Vagina (tissue), 2 donors: ENCODE results near the gene POFUT1. TPM values are rescaled to one million over a fixed set of nuclear protein-coding genes. Genes with fewer than 3 reads are reported as not detected.

Experiments
- DNase-seq, 2 donors: peaks; one replicate each; pipeline ENCODE4 v3.0.0-alpha.2; 2017; ENCODE audit errors: extremely low spot score in 2 of 2
- H3K27ac ChIP-seq: fragments of 200-600 bp; sonication (generic); one replicate; pipeline ENCODE4 v1.5.1; 2019
- H3K27me3 ChIP-seq: fragments of 200-600 bp; sonication (generic); one replicate; pipeline ENCODE4 v1.5.1; 2019
- H3K36me3 ChIP-seq, 2 donors: fragments of 200-600 bp; sonication (generic); one replicate each; pipeline ENCODE4 v1.5.1; 2017 to 2019
- H3K4me1 ChIP-seq: fragments of 200-600 bp; sonication (generic); one replicate; pipeline ENCODE4 v1.5.1; 2019
- H3K4me3 ChIP-seq, 2 donors: fragments of 200-600 bp; sonication (generic); 1 replicate in 1 of 2; 2 replicates in 1 of 2; pipeline ENCODE4 v1.5.1; 2016 to 2019
- H3K9me3 ChIP-seq: fragments of 200-600 bp; sonication (generic); one replicate; pipeline ENCODE4 v1.5.1; 2019
- CTCF ChIP-seq, 3 experiments: fragments of 450-650 bp in 2 of 3; fragments of 200-600 bp in 1 of 3; sonication (generic) in 1 of 3; IDR thresholded peaks; one replicate each; pipeline ENCODE4 v1.5.1; 2017 to 2019; ENCODE audit warnings: antibody characterized with exemption in 3 of 3, mild to moderate bottlenecking in 2 of 3, moderate library complexity in 2 of 3
- POLR2A ChIP-seq, 2 donors: fragments of 450-650 bp; IDR thresholded peaks; one replicate each; pipeline ENCODE4 v1.6.1; 2017; ENCODE audit warnings: antibody characterized with exemption in 2 of 2, mild to moderate bottlenecking in 2 of 2, moderate library complexity in 2 of 2
- POLR2AphosphoS5 ChIP-seq, 2 donors: sonication (generic); formaldehyde crosslinking; IDR thresholded peaks; one replicate each; pipeline ENCODE4 v1.9.0; 2017; ENCODE audit warnings: antibody characterized with exemption in 2 of 2, mild to moderate bottlenecking in 2 of 2, low read depth in 1 of 2; ENCODE audit not compliant: insufficient read depth in 1 of 2
- intact Hi-C: fragments of 100-400 bp; cut with DNase I; formaldehyde crosslinking; loops from one replicate; pipeline ENCODE4 v1.15.1; 2023
- total RNA-seq: library from RNA; depleted of rRNA; stranded (reverse); fragments of >200 nt; gene quantifications from one replicate; pipeline ENCODE4 v1.2.3, GENCODE V29; 2016

Gene POFUT1
- total RNA-seq, 1 donor from 2014 or later: 27.7 TPM

- TF ChIP-seq POLR2AphosphoS5 (IDR thresholded peaks at IDR 0.05; ENCODE audit: insufficient read depth in 1 of 2, low read depth in 1 of 2) (no peak), POLR2A (IDR thresholded peaks at IDR 0.05) (no peak), CTCF (IDR thresholded peaks at IDR 0.05) (no peak)
- intact Hi-C loops: loop anchor here (10.0 kb wide), 1 partner anchor 248 kb away; no protein-coding TSS in a partner anchor
- H3K9me3 ChIP-seq: no peaks in the 10 kb centered on the region
- DNase-seq: no peak
- H3K4me3 ChIP-seq: no peak overlapping the region
- H3K27me3 ChIP-seq: no peaks in the 10 kb centered on the region
- no peak overlapping the region for H3K27ac ChIP-seq
- H3K36me3 ChIP-seq: peaks cover 0 to 22% of the 10 kb centered on the region in 2 donors
- no peaks in the 10 kb centered on the region for H3K4me1 ChIP-seq
These were observed 8.8 kb downstream of the POFUT1 start for GRCh38 chr20:32216179-32217142.

- no peaks in the 10 kb centered on the region for H3K27me3 ChIP-seq
- no peaks in the 10 kb centered on the region for H3K4me1 ChIP-seq
- H3K36me3 ChIP-seq: peaks cover 0 to 40% of the 10 kb centered on the region in 2 donors
- no peak overlapping the region for H3K4me3 ChIP-seq
- H3K9me3 ChIP-seq: no peaks in the 10 kb centered on the region
- no peak for DNase-seq
- H3K27ac ChIP-seq: no peak overlapping the region
- no peak for TF ChIP-seq POLR2A (IDR thresholded peaks at IDR 0.05)
- TF ChIP-seq POLR2AphosphoS5 (IDR thresholded peaks at IDR 0.05; ENCODE audit: insufficient read depth in 1 of 2, low read depth in 1 of 2): no peak
- TF ChIP-seq CTCF (IDR thresholded peaks at IDR 0.05): no peak
- intact Hi-C loops: loop anchor here (10.0 kb wide), 1 partner anchor 246 kb away; no protein-coding TSS in a partner anchor
These were observed 10.6 kb downstream of the POFUT1 start for GRCh38 chr20:32218156-32218900.

GRCh38 chr20:32224463-32224862 lies 16.8 kb downstream of the POFUT1 start:
- DNase-seq: no peak
- TF ChIP-seq POLR2A (IDR thresholded peaks at IDR 0.05): no peak
- no peak for TF ChIP-seq POLR2AphosphoS5 (IDR thresholded peaks at IDR 0.05; ENCODE audit: insufficient read depth in 1 of 2, low read depth in 1 of 2)
- no peak for TF ChIP-seq CTCF (IDR thresholded peaks at IDR 0.05)
- Histone ChIP-seq H3K4me1 (peaks cover 25% of the 10 kb centered on the region), H3K36me3 (peaks cover 0 to 41% of the 10 kb centered on the region in 2 donors), H3K27ac (no peak overlapping the region), H3K27me3 (no peaks in the 10 kb centered on the region), H3K9me3 (no peaks in the 10 kb centered on the region), H3K4me3 (no peak overlapping the region)
- intact Hi-C loops: no loop called here

DNA sequence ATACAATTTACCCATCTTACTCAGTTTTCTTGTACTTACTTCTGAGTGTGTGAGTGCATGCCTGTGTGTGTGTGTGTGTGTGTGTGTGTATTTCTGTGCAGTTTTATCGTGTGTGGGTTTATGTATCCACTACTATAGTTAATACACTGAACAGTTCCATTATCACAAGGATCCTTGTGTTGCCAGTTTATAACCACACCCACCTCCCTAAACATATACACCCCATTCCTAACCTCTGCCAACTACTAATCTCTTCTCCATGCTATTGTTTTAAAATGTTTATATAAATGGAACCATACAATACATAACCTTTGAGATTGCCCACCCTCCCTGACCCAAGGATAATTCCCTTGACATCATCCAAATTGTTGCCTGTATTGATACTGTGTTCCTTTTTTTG lies 18.7 kb downstream of the POFUT1 start:
- Histone ChIP-seq H3K36me3 (peaks cover 0 to 49% of the 10 kb centered on the region in 2 donors), H3K27me3 (no peaks in the 10 kb centered on the region), H3K27ac (no peak overlapping the region), H3K9me3 (no peaks in the 10 kb centered on the region), H3K4me3 (no peak overlapping the region), H3K4me1 (peaks cover 25% of the 10 kb centered on the region)
- intact Hi-C loops: no loop called here
- no peak for TF ChIP-seq POLR2AphosphoS5 (IDR thresholded peaks at IDR 0.05; ENCODE audit: insufficient read depth in 1 of 2, low read depth in 1 of 2)
- no peak for TF ChIP-seq POLR2A (IDR thresholded peaks at IDR 0.05)
- no peak for TF ChIP-seq CTCF (IDR thresholded peaks at IDR 0.05)
- DNase-seq: no peak
